HL-60 (cell line): ENCODE measurements around the gene ZDHHC5.

Source experiments
- CTCF ChIP-seq: IDR thresholded peaks from one replicate; pipeline ENCODE4 v1.5.1; 2011; ENCODE audit warnings: low read length, control low read depth, inconsistent platforms; ENCODE audit not compliant: insufficient read depth
- GABPA ChIP-seq: IDR thresholded peaks from 2 replicates; pipeline ENCODE4 v1.6.1; 2012; ENCODE audit warnings: low read depth
- POLR2AphosphoS5 ChIP-seq: IDR thresholded peaks from 2 replicates; pipeline ENCODE4 v1.6.1; 2012; ENCODE audit warnings: low read depth
- REST ChIP-seq: IDR thresholded peaks from 2 replicates; pipeline ENCODE4 v1.6.1; 2012; ENCODE audit warnings: low read depth; ENCODE audit not compliant: insufficient replicate concordance
- SPI1 ChIP-seq: IDR thresholded peaks from 2 replicates; pipeline ENCODE4 v1.6.1; 2012; ENCODE audit warnings: low read depth, mild to moderate bottlenecking, borderline replicate concordance

GRCh38 chr11:57632116-57632515, 35.8 kb upstream of the ZDHHC5 start:
- TF ChIP-seq CTCF = no peak
- TF ChIP-seq REST = no peak
- TF ChIP-seq POLR2AphosphoS5 = no peak
- no peak for TF ChIP-seq SPI1
- no peak for TF ChIP-seq GABPA
